ENCODE data around the gene NR2C2.

Gene NR2C2

DNA sequence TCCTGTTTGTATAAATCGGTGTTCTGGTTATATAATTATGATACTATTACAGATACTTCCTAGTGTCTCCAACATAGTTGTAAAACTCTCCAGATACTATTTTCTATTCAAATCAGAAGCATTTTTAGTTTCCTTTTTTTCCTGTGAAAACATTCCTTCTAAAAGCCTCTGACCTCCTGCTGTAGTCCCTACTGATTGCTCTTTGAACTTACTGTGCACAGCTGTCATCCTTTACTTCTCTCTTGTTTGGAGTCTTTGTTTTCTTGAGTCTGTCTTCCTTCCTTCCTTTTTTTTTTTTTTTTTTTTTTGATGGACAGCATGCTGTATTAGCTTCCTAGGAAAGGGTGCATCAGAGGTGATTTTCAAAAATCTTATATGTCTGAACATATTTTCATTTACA is 28.9 kb downstream of the NR2C2 start:
- no peak for TF ChIP-seq ZNF565 (CRISPR knock-in tag; conservative IDR thresholded peaks at IDR 0.05; ENCODE audit: low read depth)
- no peak for TF ChIP-seq ISL1 (CRISPR knock-in tag; IDR thresholded peaks at IDR 0.05)
- TF ChIP-seq, protein P1, sequence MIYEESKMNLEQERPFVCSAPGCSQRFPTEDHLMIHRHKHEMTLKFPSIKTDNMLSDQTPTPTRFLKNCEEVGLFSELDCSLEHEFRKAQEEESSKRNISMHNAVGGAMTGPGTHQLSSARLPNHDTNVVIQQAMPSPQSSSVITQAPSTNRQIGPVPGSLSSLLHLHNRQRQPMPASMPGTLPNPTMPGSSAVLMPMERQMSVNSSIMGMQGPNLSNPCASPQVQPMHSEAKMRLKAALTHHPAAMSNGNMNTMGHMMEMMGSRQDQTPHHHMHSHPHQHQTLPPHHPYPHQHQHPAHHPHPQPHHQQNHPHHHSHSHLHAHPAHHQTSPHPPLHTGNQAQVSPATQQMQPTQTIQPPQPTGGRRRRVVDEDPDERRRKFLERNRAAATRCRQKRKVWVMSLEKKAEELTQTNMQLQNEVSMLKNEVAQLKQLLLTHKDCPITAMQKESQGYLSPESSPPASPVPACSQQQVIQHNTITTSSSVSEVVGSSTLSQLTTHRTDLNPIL (CRISPR knock-in tag; IDR thresholded peaks at IDR 0.05; ENCODE audit: low read depth) = no peak
- no peak for TF ChIP-seq ZNF70 (CRISPR knock-in tag; IDR thresholded peaks at IDR 0.05)
- no peak for TF ChIP-seq OSR1 (CRISPR knock-in tag; IDR thresholded peaks at IDR 0.05)
- TF ChIP-seq ESRRG (CRISPR knock-in tag; IDR thresholded peaks at IDR 0.05) = no peak
- no peak for TF ChIP-seq TOX (CRISPR knock-in tag; IDR thresholded peaks at IDR 0.05; ENCODE audit: borderline replicate concordance)
- TF ChIP-seq PPARA (CRISPR knock-in tag; IDR thresholded peaks at IDR 0.05; ENCODE audit: borderline replicate concordance) = no peak
- no peak for TF ChIP-seq ARNTL (CRISPR knock-in tag; IDR thresholded peaks at IDR 0.05; ENCODE audit: borderline replicate concordance, low read depth)
- ATAC-seq = no peak

DNA sequence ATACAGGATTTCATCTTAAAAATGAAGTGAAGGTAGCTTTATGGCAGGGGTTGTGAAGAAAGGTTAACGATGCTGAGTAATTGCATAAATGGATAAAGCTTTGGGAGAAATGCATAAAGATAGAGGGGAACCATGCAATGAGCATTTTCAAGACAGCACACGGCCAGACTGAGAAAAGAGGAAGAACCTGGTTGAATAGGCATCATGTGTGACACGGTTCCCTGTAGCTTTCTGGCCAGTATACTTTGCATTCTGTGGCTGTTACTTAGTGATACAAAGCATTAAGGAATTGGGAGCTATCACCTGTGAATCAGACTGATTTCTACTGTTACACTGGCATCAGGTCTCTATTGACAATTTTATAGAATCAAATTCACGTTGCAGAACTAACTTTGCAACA is 33.3 kb downstream of the NR2C2 start:
- TF ChIP-seq, protein P2, sequence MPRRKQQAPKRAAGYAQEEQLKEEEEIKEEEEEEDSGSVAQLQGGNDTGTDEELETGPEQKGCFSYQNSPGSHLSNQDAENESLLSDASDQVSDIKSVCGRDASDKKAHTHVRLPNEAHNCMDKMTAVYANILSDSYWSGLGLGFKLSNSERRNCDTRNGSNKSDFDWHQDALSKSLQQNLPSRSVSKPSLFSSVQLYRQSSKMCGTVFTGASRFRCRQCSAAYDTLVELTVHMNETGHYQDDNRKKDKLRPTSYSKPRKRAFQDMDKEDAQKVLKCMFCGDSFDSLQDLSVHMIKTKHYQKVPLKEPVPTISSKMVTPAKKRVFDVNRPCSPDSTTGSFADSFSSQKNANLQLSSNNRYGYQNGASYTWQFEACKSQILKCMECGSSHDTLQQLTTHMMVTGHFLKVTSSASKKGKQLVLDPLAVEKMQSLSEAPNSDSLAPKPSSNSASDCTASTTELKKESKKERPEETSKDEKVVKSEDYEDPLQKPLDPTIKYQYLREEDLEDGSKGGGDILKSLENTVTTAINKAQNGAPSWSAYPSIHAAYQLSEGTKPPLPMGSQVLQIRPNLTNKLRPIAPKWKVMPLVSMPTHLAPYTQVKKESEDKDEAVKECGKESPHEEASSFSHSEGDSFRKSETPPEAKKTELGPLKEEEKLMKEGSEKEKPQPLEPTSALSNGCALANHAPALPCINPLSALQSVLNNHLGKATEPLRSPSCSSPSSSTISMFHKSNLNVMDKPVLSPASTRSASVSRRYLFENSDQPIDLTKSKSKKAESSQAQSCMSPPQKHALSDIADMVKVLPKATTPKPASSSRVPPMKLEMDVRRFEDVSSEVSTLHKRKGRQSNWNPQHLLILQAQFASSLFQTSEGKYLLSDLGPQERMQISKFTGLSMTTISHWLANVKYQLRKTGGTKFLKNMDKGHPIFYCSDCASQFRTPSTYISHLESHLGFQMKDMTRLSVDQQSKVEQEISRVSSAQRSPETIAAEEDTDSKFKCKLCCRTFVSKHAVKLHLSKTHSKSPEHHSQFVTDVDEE (CRISPR knock-in tag; IDR thresholded peaks at IDR 0.05) = no peak
- TF ChIP-seq OSR1 (CRISPR knock-in tag; IDR thresholded peaks at IDR 0.05) (no peak), CSDC2 (CRISPR knock-in tag; IDR thresholded peaks at IDR 0.05) (no peak), RARB (CRISPR knock-in tag; IDR thresholded peaks at IDR 0.05) (no peak), BACH2 (CRISPR knock-in tag; IDR thresholded peaks at IDR 0.05; ENCODE audit: borderline replicate concordance) (no peak), TCF4 (CRISPR knock-in tag; IDR thresholded peaks at IDR 0.05; ENCODE audit: borderline replicate concordance) (no peak), ARNTL (CRISPR knock-in tag; IDR thresholded peaks at IDR 0.05; ENCODE audit: borderline replicate concordance, low read depth) (no peak), ESRRG (CRISPR knock-in tag; IDR thresholded peaks at IDR 0.05) (no peak), ZFP30 (CRISPR knock-in tag; IDR thresholded peaks at IDR 0.05) (no peak)
- ATAC-seq = no peak

DNA sequence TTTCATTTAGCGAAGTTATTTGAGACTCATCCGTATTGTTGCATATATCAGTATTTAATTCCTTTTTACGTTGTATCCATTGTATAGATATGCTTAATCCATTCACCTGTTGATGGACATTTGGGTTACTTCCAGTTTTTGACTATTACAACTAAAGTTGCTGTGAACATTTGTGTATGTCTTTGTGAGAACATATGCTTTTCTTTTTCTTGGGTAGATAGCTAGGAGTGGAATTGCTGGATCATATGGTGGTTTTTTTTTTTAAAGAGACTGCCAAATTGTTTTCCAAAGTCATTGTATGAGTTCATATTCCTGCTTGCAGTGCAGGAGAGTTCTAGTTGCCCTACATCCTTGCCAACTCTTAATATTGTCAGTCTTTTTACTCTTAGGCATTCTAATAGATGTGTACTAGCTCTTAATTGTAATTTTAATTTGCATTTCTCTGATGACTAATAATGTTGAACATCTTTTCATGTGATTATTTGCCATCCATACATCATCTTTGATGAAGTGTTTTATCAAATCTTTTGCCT is 37.3 kb downstream of the NR2C2 start:
- ATAC-seq = no peak
- TF ChIP-seq, protein P2 (CRISPR knock-in tag; IDR thresholded peaks at IDR 0.05) = no peak
- TF ChIP-seq, protein P3, sequence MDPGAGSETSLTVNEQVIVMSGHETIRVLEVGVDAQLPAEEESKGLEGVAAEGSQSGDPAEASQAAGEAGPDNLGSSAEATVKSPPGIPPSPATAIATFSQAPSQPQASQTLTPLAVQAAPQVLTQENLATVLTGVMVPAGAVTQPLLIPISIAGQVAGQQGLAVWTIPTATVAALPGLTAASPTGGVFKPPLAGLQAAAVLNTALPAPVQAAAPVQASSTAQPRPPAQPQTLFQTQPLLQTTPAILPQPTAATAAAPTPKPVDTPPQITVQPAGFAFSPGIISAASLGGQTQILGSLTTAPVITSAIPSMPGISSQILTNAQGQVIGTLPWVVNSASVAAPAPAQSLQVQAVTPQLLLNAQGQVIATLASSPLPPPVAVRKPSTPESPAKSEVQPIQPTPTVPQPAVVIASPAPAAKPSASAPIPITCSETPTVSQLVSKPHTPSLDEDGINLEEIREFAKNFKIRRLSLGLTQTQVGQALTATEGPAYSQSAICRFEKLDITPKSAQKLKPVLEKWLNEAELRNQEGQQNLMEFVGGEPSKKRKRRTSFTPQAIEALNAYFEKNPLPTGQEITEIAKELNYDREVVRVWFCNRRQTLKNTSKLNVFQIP (CRISPR knock-in tag; IDR thresholded peaks at IDR 0.05; ENCODE audit: borderline replicate concordance, low read depth) = no peak
- no peak for TF ChIP-seq ZNF565 (CRISPR knock-in tag; conservative IDR thresholded peaks at IDR 0.05; ENCODE audit: low read depth)
- no peak for TF ChIP-seq OSR1 (CRISPR knock-in tag; IDR thresholded peaks at IDR 0.05)
- TF ChIP-seq, protein P4, sequence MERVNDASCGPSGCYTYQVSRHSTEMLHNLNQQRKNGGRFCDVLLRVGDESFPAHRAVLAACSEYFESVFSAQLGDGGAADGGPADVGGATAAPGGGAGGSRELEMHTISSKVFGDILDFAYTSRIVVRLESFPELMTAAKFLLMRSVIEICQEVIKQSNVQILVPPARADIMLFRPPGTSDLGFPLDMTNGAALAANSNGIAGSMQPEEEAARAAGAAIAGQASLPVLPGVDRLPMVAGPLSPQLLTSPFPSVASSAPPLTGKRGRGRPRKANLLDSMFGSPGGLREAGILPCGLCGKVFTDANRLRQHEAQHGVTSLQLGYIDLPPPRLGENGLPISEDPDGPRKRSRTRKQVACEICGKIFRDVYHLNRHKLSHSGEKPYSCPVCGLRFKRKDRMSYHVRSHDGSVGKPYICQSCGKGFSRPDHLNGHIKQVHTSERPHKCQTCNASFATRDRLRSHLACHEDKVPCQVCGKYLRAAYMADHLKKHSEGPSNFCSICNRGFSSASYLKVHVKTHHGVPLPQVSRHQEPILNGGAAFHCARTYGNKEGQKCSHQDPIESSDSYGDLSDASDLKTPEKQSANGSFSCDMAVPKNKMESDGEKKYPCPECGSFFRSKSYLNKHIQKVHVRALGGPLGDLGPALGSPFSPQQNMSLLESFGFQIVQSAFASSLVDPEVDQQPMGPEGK (CRISPR knock-in tag; IDR thresholded peaks at IDR 0.05; ENCODE audit: borderline replicate concordance) = no peak
- no peak for TF ChIP-seq ARNTL (CRISPR knock-in tag; IDR thresholded peaks at IDR 0.05; ENCODE audit: borderline replicate concordance, low read depth)
- no peak for TF ChIP-seq ZC3H10 (CRISPR knock-in tag; IDR thresholded peaks at IDR 0.05)
- TF ChIP-seq BACH2 (CRISPR knock-in tag; IDR thresholded peaks at IDR 0.05; ENCODE audit: borderline replicate concordance) = no peak
- no peak for TF ChIP-seq ZNF8 (CRISPR knock-in tag; IDR thresholded peaks at IDR 0.05)
- TF ChIP-seq, protein P5, sequence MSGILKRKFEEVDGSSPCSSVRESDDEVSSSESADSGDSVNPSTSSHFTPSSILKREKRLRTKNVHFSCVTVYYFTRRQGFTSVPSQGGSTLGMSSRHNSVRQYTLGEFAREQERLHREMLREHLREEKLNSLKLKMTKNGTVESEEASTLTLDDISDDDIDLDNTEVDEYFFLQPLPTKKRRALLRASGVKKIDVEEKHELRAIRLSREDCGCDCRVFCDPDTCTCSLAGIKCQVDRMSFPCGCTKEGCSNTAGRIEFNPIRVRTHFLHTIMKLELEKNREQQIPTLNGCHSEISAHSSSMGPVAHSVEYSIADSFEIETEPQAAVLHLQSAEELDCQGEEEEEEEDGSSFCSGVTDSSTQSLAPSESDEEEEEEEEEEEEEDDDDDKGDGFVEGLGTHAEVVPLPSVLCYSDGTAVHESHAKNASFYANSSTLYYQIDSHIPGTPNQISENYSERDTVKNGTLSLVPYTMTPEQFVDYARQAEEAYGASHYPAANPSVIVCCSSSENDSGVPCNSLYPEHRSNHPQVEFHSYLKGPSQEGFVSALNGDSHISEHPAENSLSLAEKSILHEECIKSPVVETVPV (CRISPR knock-in tag; IDR thresholded peaks at IDR 0.05) = no peak
- TF ChIP-seq ZFP30 (CRISPR knock-in tag; IDR thresholded peaks at IDR 0.05) = no peak
- TF ChIP-seq RARB (CRISPR knock-in tag; IDR thresholded peaks at IDR 0.05) = no peak
- TF ChIP-seq ZNF70 (CRISPR knock-in tag; IDR thresholded peaks at IDR 0.05) = no peak
- TF ChIP-seq SNAI2 (CRISPR knock-in tag; IDR thresholded peaks at IDR 0.05) = no peak
